Memory B cell (primary cell): ENCODE results near the gene CLEC4G.
"Not testable (repeated sequence)": the region's sequence is repeated elsewhere in the genome, so short reads cannot be mapped to it uniquely, and the experiment has no call there.

Experiments
- ATAC-seq: fragments of 150-1000 bp; cut with Tn5 transposase; 2 replicates; pipeline ENCODE4 v1.10.0; 2021; ENCODE audit warnings: low read depth, mild to moderate bottlenecking, moderate library complexity
- DNase-seq, 2 donors: peaks; one replicate each; pipeline ENCODE4 v3.0.0; 2022; ENCODE audit warnings: low spot score in 2 of 2
- H3K27ac Mint-ChIP-seq: one replicate; pipeline ENCODE4 v1.8.0; 2022; ENCODE audit warnings: mild to moderate bottlenecking, moderate library complexity, mixed read lengths
- H3K27me3 Mint-ChIP-seq: one replicate; pipeline ENCODE4 v1.8.0; 2022; ENCODE audit warnings: mixed read lengths
- H3K36me3 Mint-ChIP-seq: one replicate; pipeline ENCODE4 v1.8.0; 2022; ENCODE audit warnings: mild to moderate bottlenecking, mixed read lengths
- H3K4me1 Mint-ChIP-seq: one replicate; pipeline ENCODE4 v1.8.0; 2022; ENCODE audit warnings: mixed read lengths
- H3K4me3 Mint-ChIP-seq: one replicate; pipeline ENCODE4 v1.8.0; 2022; ENCODE audit warnings: mild to moderate bottlenecking, moderate library complexity, mixed read lengths
- H3K9me3 Mint-ChIP-seq: one replicate; pipeline ENCODE4 v1.8.0; 2022; ENCODE audit warnings: mixed read lengths

CLEC4G gene

GRCh38 chr19:7732045-7732444, at the start of gene CLEC4G:
Gene CLEC4G, minus strand, starts transcription at chr19:7732110. Its CDS starts 8 bp downstream, at chr19:7732102.
- Mint-ChIP-seq H3K9me3 (no peaks in the 10 kb centered on the region), H3K4me1 (peaks cover 15% of the 10 kb centered on the region), H3K36me3 (peaks cover 6% of the 10 kb centered on the region), H3K4me3 (peak within 1 kb of the TSS; percentile 29), H3K27me3 (peaks cover 24% of the 10 kb centered on the region), H3K27ac (no peak within 1 kb of the TSS)
- DNase-seq, result no peak
- ATAC-seq, result no peak

- H3K4me3 Mint-ChIP-seq, result no peak overlapping the region
- peaks cover 11% of the 10 kb centered on the region for H3K27me3 Mint-ChIP-seq
- peaks cover 4% of the 10 kb centered on the region for H3K4me1 Mint-ChIP-seq
- H3K27ac Mint-ChIP-seq, result no peak overlapping the region
- no peaks in the 10 kb centered on the region for H3K36me3 Mint-ChIP-seq
- no peak for ATAC-seq
- peaks cover 6% of the 10 kb centered on the region for H3K9me3 Mint-ChIP-seq
- DNase-seq, result no peak
Observed at GRCh38 chr19:7781157-7781556, 49.2 kb upstream of the CLEC4G start.

GRCh38 chr19:7779631-7780486, 47.9 kb upstream of the CLEC4G start:
- H3K4me1 Mint-ChIP-seq, result peaks cover 6% of the 10 kb centered on the region
- H3K9me3 Mint-ChIP-seq, result peaks cover 3% of the 10 kb centered on the region
- DNase-seq, result no peak
- peaks cover 10% of the 10 kb centered on the region for H3K27me3 Mint-ChIP-seq
- ATAC-seq, result no peak
- no peaks in the 10 kb centered on the region for H3K36me3 Mint-ChIP-seq
- H3K4me3 Mint-ChIP-seq, result no peak overlapping the region
- no peak overlapping the region for H3K27ac Mint-ChIP-seq

GRCh38 chr19:7778081-7778480, 46.2 kb upstream of the CLEC4G start:
- ATAC-seq (peak; percentile 27), DNase-seq (no peak)
- Mint-ChIP-seq H3K36me3 (no peaks in the 10 kb centered on the region), H3K9me3 (no peaks in the 10 kb centered on the region), H3K27ac (no peak overlapping the region), H3K4me3 (no peak overlapping the region), H3K27me3 (peaks cover 6% of the 10 kb centered on the region), H3K4me1 (peaks cover 6% of the 10 kb centered on the region)

- Mint-ChIP-seq H3K4me3 (no peak overlapping the region), H3K27me3 (peaks cover 4% of the 10 kb centered on the region), H3K4me1 (peaks cover 14% of the 10 kb centered on the region), H3K9me3 (no peaks in the 10 kb centered on the region), H3K36me3 (no peaks in the 10 kb centered on the region), H3K27ac (no peak overlapping the region)
- DNase-seq (no peak), ATAC-seq (no peak)
Observed at GRCh38 chr19:7775761-7776160, 43.9 kb upstream of the CLEC4G start.

- no peak overlapping the region for H3K27ac Mint-ChIP-seq
- H3K9me3 Mint-ChIP-seq, result no peaks in the 10 kb centered on the region
- DNase-seq (no peak), ATAC-seq (no peak)
- H3K4me3 Mint-ChIP-seq, result no peak overlapping the region
- H3K36me3 Mint-ChIP-seq, result no peaks in the 10 kb centered on the region
- peaks cover 4% of the 10 kb centered on the region for H3K27me3 Mint-ChIP-seq
- peaks cover 14% of the 10 kb centered on the region for H3K4me1 Mint-ChIP-seq
Observed at GRCh38 chr19:7773841-7774240, 41.9 kb upstream of the CLEC4G start.

- Mint-ChIP-seq H3K27me3 (peaks cover 4% of the 10 kb centered on the region), H3K4me1 (peaks cover 11% of the 10 kb centered on the region), H3K36me3 (no peaks in the 10 kb centered on the region), H3K4me3 (peak overlapping the region; percentile 32), H3K27ac (peak overlapping the region; percentile 43), H3K9me3 (no peaks in the 10 kb centered on the region)
- no peak for DNase-seq
- peak; percentile 29 for ATAC-seq
Observed at GRCh38 chr19:7772752-7773291, 40.9 kb upstream of the CLEC4G start.

- Mint-ChIP-seq H3K4me1 (peaks cover 10% of the 10 kb centered on the region), H3K4me3 (no peak overlapping the region), H3K27me3 (peaks cover 6% of the 10 kb centered on the region), H3K27ac (no peak overlapping the region), H3K36me3 (no peaks in the 10 kb centered on the region), H3K9me3 (no peaks in the 10 kb centered on the region)
- DNase-seq (no peak), ATAC-seq (no peak)
Observed at GRCh38 chr19:7771072-7771471, 39.2 kb upstream of the CLEC4G start.

GRCh38 chr19:7769171-7769570, 37.3 kb upstream of the CLEC4G start:
- no peak for ATAC-seq
- H3K9me3 Mint-ChIP-seq, result no peaks in the 10 kb centered on the region
- peaks cover 8% of the 10 kb centered on the region for H3K4me1 Mint-ChIP-seq
- H3K36me3 Mint-ChIP-seq, result no peaks in the 10 kb centered on the region
- no peak overlapping the region for H3K4me3 Mint-ChIP-seq
- H3K27ac Mint-ChIP-seq, result no peak overlapping the region
- peaks cover 6% of the 10 kb centered on the region for H3K27me3 Mint-ChIP-seq
- DNase-seq, result no peak

- DNase-seq (no peak), ATAC-seq (no peak)
- Mint-ChIP-seq H3K36me3 (no peaks in the 10 kb centered on the region), H3K4me1 (peaks cover 9% of the 10 kb centered on the region), H3K4me3 (no peak overlapping the region), H3K9me3 (no peaks in the 10 kb centered on the region), H3K27me3 (peaks cover 11% of the 10 kb centered on the region), H3K27ac (no peak overlapping the region)
Observed at GRCh38 chr19:7767487-7767886, 35.6 kb upstream of the CLEC4G start.

- no peak overlapping the region for H3K27ac Mint-ChIP-seq
- H3K36me3 Mint-ChIP-seq, result no peaks in the 10 kb centered on the region
- H3K27me3 Mint-ChIP-seq, result peaks cover 12% of the 10 kb centered on the region
- H3K4me1 Mint-ChIP-seq, result peaks cover 6% of the 10 kb centered on the region
- H3K4me3 Mint-ChIP-seq, result no peak overlapping the region
- no peaks in the 10 kb centered on the region for H3K9me3 Mint-ChIP-seq
- ATAC-seq (no peak), DNase-seq (no peak)
Observed at GRCh38 chr19:7766535-7766934, 34.6 kb upstream of the CLEC4G start.

GRCh38 chr19:7765043-7765442, 33.1 kb upstream of the CLEC4G start:
- DNase-seq, ATAC-seq, H3K27ac Mint-ChIP-seq, H3K4me3 Mint-ChIP-seq, H3K36me3 Mint-ChIP-seq, H3K9me3 Mint-ChIP-seq, H3K4me1 Mint-ChIP-seq: not testable (repeated sequence)
- peaks cover 14% of the 10 kb centered on the region for H3K27me3 Mint-ChIP-seq

- H3K27ac Mint-ChIP-seq, H3K4me3 Mint-ChIP-seq, ATAC-seq, H3K9me3 Mint-ChIP-seq, H3K4me1 Mint-ChIP-seq, H3K36me3 Mint-ChIP-seq, DNase-seq: not testable (repeated sequence)
- peaks cover 14% of the 10 kb centered on the region for H3K27me3 Mint-ChIP-seq
Observed at GRCh38 chr19:7764157-7764556, 32.2 kb upstream of the CLEC4G start.

- no peak overlapping the region for H3K4me3 Mint-ChIP-seq
- peaks cover 6% of the 10 kb centered on the region for H3K4me1 Mint-ChIP-seq
Observed at GRCh38 chr19:7763696-7764095, 31.8 kb upstream of the CLEC4G start.

More at GRCh38 chr19:7763696-7764095, 31.8 kb upstream of the CLEC4G start:
- Mint-ChIP-seq H3K27me3 (peaks cover 14% of the 10 kb centered on the region), H3K36me3 (no peaks in the 10 kb centered on the region), H3K27ac (no peak overlapping the region), H3K9me3 (peaks cover 10% of the 10 kb centered on the region)
- ATAC-seq (no peak), DNase-seq (no peak)
